CD14-positive monocyte (primary cell): ENCODE results near the gene MRPL4. TPM values are rescaled to one million over a fixed set of nuclear protein-coding genes. Genes with fewer than 3 reads are reported as not detected.

Experiments
- DNase-seq, 3 donors: peaks; one replicate each; pipeline ENCODE4 v3.0.0-alpha.2; 2011 to 2022
- H2AFZ ChIP-seq: 2 replicates; pipeline ENCODE4 v1.6.0; 2012; ENCODE audit warnings: mild to moderate bottlenecking, low read depth, low read length, inconsistent platforms; ENCODE audit not compliant: insufficient read depth, poor library complexity, severe bottlenecking
- H3K27ac ChIP-seq, 2 donors: 1 replicate in 1 of 2; 2 replicates in 1 of 2; pipeline ENCODE4 v1.5.1; 2012 to 2013; ENCODE audit warnings: low read length in 2 of 2, control low read depth in 1 of 2, inconsistent platforms in 1 of 2, low read depth in 1 of 2, mild to moderate bottlenecking in 1 of 2
- H3K27me3 ChIP-seq, 2 donors: one replicate each; pipeline versions ENCODE4 v1.6.0 to v1.6.1; 2011 to 2013; ENCODE audit warnings: low read length in 2 of 2; ENCODE audit not compliant: control insufficient read depth in 2 of 2, insufficient read depth in 2 of 2
- H3K36me3 ChIP-seq, 2 donors: replicated peaks in 1 of 2; 1 replicate in 1 of 2; 2 replicates in 1 of 2; pipeline versions ENCODE4 v1.5.1 to v1.6.1; 2012 to 2013; ENCODE audit warnings: low read length in 2 of 2, control low read depth in 1 of 2, inconsistent platforms in 1 of 2, mild to moderate bottlenecking in 1 of 2; ENCODE audit not compliant: insufficient read depth in 2 of 2, control insufficient read depth in 1 of 2
- H3K4me1 ChIP-seq, 2 donors: 1 replicate in 1 of 2; 2 replicates in 1 of 2; pipeline versions ENCODE4 v1.5.1 to v1.6.1; 2012 to 2013; ENCODE audit warnings: low read length in 2 of 2, control low read depth in 1 of 2, inconsistent platforms in 1 of 2, mild to moderate bottlenecking in 1 of 2, moderate library complexity in 1 of 2; ENCODE audit not compliant: insufficient read depth in 2 of 2, control insufficient read depth in 1 of 2
- H3K4me2 ChIP-seq: replicated peaks from 2 replicates; pipeline ENCODE3; 2012; ENCODE audit warnings: low read length, moderate library complexity, mild to moderate bottlenecking; ENCODE audit not compliant: poor library complexity, severe bottlenecking; ENCODE audit errors: extremely low read depth
- H3K4me3 ChIP-seq, 3 experiments: fragments of 200-600 bp in 1 of 3; sonication (generic) in 1 of 3; replicated peaks in 1 of 3; 1 replicate in 2 of 3; 2 replicates in 1 of 3; pipeline ENCODE4 v1.5.1; 2011 to 2013; ENCODE audit warnings: low read length in 3 of 3, mild to moderate bottlenecking in 3 of 3, control low read depth in 2 of 3, low read depth in 2 of 3, inconsistent platforms in 1 of 3, moderate library complexity in 1 of 3
- H3K79me2 ChIP-seq: 2 replicates; pipeline ENCODE4 v1.6.0; 2012; ENCODE audit warnings: mild to moderate bottlenecking, control low read depth, inconsistent platforms, low read length, moderate library complexity; ENCODE audit not compliant: insufficient read depth
- H3K9ac ChIP-seq: 2 replicates; pipeline ENCODE4 v1.6.0; 2017; ENCODE audit warnings: low read length, mild to moderate bottlenecking; ENCODE audit not compliant: insufficient read depth, poor library complexity, severe bottlenecking
- H3K9me3 ChIP-seq, 2 donors: replicated peaks in 1 of 2; 1 replicate in 1 of 2; 2 replicates in 1 of 2; pipeline versions ENCODE4 v1.5.1 to v1.6.1; 2012 to 2013; ENCODE audit warnings: low read length in 2 of 2, control low read depth in 1 of 2; ENCODE audit not compliant: control insufficient read depth in 1 of 2, insufficient read depth in 1 of 2
- H4K20me1 ChIP-seq: 2 replicates; pipeline ENCODE4 v1.6.0; 2012; ENCODE audit warnings: mild to moderate bottlenecking, low read length, control low read depth, moderate library complexity; ENCODE audit not compliant: insufficient read depth
- H3K27ac Mint-ChIP-seq, 7 donors: one replicate each; pipeline ENCODE4 v1.8.0; 2020; ENCODE audit warnings: mild to moderate bottlenecking in 7 of 7, mixed read lengths in 7 of 7, moderate library complexity in 6 of 7, inconsistent platforms in 2 of 7
- H3K27me3 Mint-ChIP-seq, 3 donors: one replicate each; pipeline ENCODE4 v1.8.0; 2021 to 2022; ENCODE audit warnings: low read depth in 3 of 3, mild to moderate bottlenecking in 3 of 3, mixed read lengths in 3 of 3, moderate library complexity in 3 of 3, inconsistent platforms in 1 of 3
- H3K36me3 Mint-ChIP-seq, 2 donors: one replicate each; pipeline ENCODE4 v1.8.0; 2020; ENCODE audit warnings: mixed read lengths in 2 of 2, inconsistent platforms in 1 of 2, mild to moderate bottlenecking in 1 of 2
- H3K4me1 Mint-ChIP-seq: one replicate; pipeline ENCODE4 v1.8.0; 2020; ENCODE audit warnings: mild to moderate bottlenecking, mixed read lengths
- H3K4me3 Mint-ChIP-seq, 2 donors: one replicate each; pipeline ENCODE4 v1.8.0; 2020; ENCODE audit warnings: mild to moderate bottlenecking in 2 of 2, mixed read lengths in 2 of 2, moderate library complexity in 1 of 2
- H3K9me3 Mint-ChIP-seq, 7 donors: one replicate each; pipeline ENCODE4 v1.8.0; 2020 to 2022; ENCODE audit warnings: mixed read lengths in 7 of 7, mild to moderate bottlenecking in 6 of 7, moderate library complexity in 6 of 7, inconsistent platforms in 2 of 7
- WGBS: methylation state at CpG from one replicate; pipeline ENCODE4 v1.1.5; 2013; ENCODE audit warnings: missing lambda C conversion rate; ENCODE audit not compliant: insufficient coverage; 5-methylcytosine and 5-hydroxymethylcytosine counted together
- intact Hi-C, 2 donors: fragments of 100-400 bp; cut with micrococcal nuclease; formaldehyde crosslinking; loops; one replicate each; pipeline versions ENCODE4 v1.15.0 to v1.15.1; 2023
- polyA plus RNA-seq, 3 donors: library from polyadenylated mRNA; depleted of rRNA in 1 of 3; unstranded in 2 of 3; stranded (reverse) in 1 of 3; fragments of 300-500 nt in 2 of 3; fragments of >200 nt in 1 of 3; fragmentation: Illumina TruSeq in 2 of 3; gene quantifications; 1 replicate in 2 of 3; 2 replicates in 1 of 3; pipeline ENCODE4 v1.2.3, GENCODE V29; 2012 to 2021
- TF ChIP-seq, protein P1 (sequence below): fragments of 200-600 bp; IDR thresholded peaks from one replicate; pipeline ENCODE4 v1.8.0; 2022; ENCODE audit warnings: antibody characterized with exemption, mild to moderate bottlenecking

The MRPL4 gene
- polyA plus RNA-seq, 3 donors, result 20.4 to 40.2 (median 22.7) TPM

DNA sequence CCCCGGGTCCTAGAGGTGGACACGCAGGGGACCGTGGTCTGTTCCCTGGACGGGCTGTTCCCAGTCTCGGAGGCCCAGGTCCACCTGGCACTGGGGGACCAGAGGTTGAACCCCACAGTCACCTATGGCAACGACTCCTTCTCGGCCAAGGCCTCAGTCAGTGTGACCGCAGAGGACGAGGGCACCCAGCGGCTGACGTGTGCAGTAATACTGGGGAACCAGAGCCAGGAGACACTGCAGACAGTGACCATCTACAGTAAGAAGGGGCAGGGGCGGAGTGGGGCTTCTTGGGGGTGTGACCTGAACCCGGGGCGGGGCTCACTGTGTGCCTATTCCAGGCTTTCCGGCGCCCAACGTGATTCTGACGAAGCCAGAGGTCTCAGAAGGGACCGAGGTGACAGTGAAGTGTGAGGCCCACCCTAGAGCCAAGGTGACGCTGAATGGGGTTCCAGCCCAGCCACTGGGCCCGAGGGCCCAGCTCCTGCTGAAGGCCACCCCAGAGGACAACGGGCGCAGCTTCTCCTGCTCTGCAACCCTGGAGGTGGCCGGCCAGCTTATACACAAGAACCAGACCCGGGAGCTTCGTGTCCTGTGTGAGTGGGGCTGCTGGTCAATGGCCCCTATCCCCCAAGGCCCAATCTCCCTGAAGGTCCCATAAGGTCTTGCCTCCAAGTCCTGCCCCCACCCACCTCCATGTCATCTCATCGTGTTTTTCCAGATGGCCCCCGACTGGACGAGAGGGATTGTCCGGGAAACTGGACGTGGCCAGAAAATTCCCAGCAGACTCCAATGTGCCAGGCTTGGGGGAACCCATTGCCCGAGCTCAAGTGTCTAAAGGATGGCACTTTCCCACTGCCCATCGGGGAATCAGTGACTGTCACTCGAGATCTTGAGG, 32.3 kb downstream of the MRPL4 start:
- peak overlapping the region in 1 of 7 donors; percentile 14 for H3K27ac Mint-ChIP-seq
- intact Hi-C loops, result no loop called here

DNA sequence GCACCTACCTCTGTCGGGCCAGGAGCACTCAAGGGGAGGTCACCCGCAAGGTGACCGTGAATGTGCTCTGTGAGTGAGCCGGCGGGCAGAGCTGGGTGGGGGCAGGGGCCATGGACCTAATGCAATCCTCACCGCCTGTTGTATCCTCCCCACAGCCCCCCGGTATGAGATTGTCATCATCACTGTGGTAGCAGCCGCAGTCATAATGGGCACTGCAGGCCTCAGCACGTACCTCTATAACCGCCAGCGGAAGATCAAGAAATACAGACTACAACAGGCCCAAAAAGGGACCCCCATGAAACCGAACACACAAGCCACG, 32.9 kb downstream of the MRPL4 start:
- 97% methylated on average over 13 of the region's 13 CpGs for WGBS

More for the DNA sequence above, 32.3 kb downstream of the MRPL4 start:
- Histone ChIP-seq H3K79me2 (peaks cover 4% of the 10 kb centered on the region), H3K27me3 (peaks cover under 1 to 19% of the 10 kb centered on the region in 2 donors), H3K36me3 (peaks cover 54 to 65% of the 10 kb centered on the region in 2 donors), H4K20me1 (peaks cover 72% of the 10 kb centered on the region), H3K27ac (no peak overlapping the region), H3K4me2 (no peak overlapping the region), H3K4me1 (peaks cover 42 to 54% of the 10 kb centered on the region in 2 donors), H3K4me3 (no peak overlapping the region), H3K9me3 (no peaks in the 10 kb centered on the region), H2AFZ (no peak overlapping the region), H3K9ac (no peak overlapping the region)
- Mint-ChIP-seq H3K4me1 (peaks cover 51% of the 10 kb centered on the region), H3K4me3 (no peak overlapping the region), H3K36me3 (peaks cover 65 to 77% of the 10 kb centered on the region in 2 donors), H3K27me3 (peaks cover 15 to 25% (median 22%) of the 10 kb centered on the region in 3 donors), H3K9me3 (peaks cover 0 to 16% (median 5%) of the 10 kb centered on the region in 7 donors)
- TF ChIP-seq, protein P1, sequence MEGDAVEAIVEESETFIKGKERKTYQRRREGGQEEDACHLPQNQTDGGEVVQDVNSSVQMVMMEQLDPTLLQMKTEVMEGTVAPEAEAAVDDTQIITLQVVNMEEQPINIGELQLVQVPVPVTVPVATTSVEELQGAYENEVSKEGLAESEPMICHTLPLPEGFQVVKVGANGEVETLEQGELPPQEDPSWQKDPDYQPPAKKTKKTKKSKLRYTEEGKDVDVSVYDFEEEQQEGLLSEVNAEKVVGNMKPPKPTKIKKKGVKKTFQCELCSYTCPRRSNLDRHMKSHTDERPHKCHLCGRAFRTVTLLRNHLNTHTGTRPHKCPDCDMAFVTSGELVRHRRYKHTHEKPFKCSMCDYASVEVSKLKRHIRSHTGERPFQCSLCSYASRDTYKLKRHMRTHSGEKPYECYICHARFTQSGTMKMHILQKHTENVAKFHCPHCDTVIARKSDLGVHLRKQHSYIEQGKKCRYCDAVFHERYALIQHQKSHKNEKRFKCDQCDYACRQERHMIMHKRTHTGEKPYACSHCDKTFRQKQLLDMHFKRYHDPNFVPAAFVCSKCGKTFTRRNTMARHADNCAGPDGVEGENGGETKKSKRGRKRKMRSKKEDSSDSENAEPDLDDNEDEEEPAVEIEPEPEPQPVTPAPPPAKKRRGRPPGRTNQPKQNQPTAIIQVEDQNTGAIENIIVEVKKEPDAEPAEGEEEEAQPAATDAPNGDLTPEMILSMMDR, result no peak
- DNase-seq, result no peak
- WGBS, result 96% methylated on average over 30 of the region's 34 CpGs

More for the DNA sequence above, 32.9 kb downstream of the MRPL4 start:
- no peak overlapping the region for H3K27ac ChIP-seq
- Mint-ChIP-seq H3K9me3 (peaks cover 0 to 19% (median 5%) of the 10 kb centered on the region in 7 donors), H3K4me1 (peaks cover 49% of the 10 kb centered on the region), H3K27ac (peak overlapping the region in 2 of 7 donors; percentile 37 to 40), H3K36me3 (peaks cover 59 to 71% of the 10 kb centered on the region in 2 donors), H3K27me3 (peaks cover 21 to 31% (median 27%) of the 10 kb centered on the region in 3 donors), H3K4me3 (no peak overlapping the region)
- H3K79me2 ChIP-seq, result no peaks in the 10 kb centered on the region
- H2AFZ ChIP-seq, result no peak overlapping the region
- H3K36me3 ChIP-seq, result peaks cover 48 to 59% of the 10 kb centered on the region in 2 donors
- intact Hi-C loops, result no loop called here
- no peak for DNase-seq
- H3K9me3 ChIP-seq, result no peaks in the 10 kb centered on the region
- H3K9ac ChIP-seq, result no peak overlapping the region
- peaks cover 48 to 54% of the 10 kb centered on the region in 2 donors for H3K4me1 ChIP-seq
- H3K4me3 ChIP-seq, result no peak overlapping the region
- TF ChIP-seq, protein P1, result no peak
- peaks cover 67% of the 10 kb centered on the region for H4K20me1 ChIP-seq
- H3K27me3 ChIP-seq, result peaks cover 4 to 25% of the 10 kb centered on the region in 2 donors
- no peak overlapping the region for H3K4me2 ChIP-seq
